ENCODE data around the gene APOC3.

GRCh38 chr11:116836632-116836991, 6.9 kb downstream of the APOC3 start:
- TF ChIP-seq GABPA (IDR thresholded peaks at IDR 0.05; ENCODE audit: low read depth) (no peak), CTCF (IDR thresholded peaks at IDR 0.05 in 2 of 3, conservative IDR thresholded peaks at IDR 0.05 in 1 of 3; ENCODE audit: control insufficient read depth in 2 of 3, extremely low read depth in 1 of 3, insufficient read depth in 1 of 3, low read depth in 3 of 3, low read length in 3 of 3) (no peak), RELA (IDR thresholded peaks at IDR 0.05; ENCODE audit: borderline replicate concordance, partially characterized antibody) (no peak)
- TF ChIP-seq, protein P1, sequence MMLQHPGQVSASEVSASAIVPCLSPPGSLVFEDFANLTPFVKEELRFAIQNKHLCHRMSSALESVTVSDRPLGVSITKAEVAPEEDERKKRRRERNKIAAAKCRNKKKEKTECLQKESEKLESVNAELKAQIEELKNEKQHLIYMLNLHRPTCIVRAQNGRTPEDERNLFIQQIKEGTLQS (IDR thresholded peaks at IDR 0.05; ENCODE audit: borderline replicate concordance, extremely low read depth, low read depth, low read length) = no peak
